ENCODE data around the gene STK10. TPM values are rescaled to one million over a fixed set of nuclear protein-coding genes. Genes with fewer than 3 reads are reported as not detected.
A peak's percentile ranks its signal among the peaks of the same experiment; 100 is the strongest.

The STK10 gene
- total RNA-seq, 3 donors from 2014 or later (not counting 1 experiment from before 2014, with no cell fraction given): 705 to 879 (median 783) TPM

DNA sequence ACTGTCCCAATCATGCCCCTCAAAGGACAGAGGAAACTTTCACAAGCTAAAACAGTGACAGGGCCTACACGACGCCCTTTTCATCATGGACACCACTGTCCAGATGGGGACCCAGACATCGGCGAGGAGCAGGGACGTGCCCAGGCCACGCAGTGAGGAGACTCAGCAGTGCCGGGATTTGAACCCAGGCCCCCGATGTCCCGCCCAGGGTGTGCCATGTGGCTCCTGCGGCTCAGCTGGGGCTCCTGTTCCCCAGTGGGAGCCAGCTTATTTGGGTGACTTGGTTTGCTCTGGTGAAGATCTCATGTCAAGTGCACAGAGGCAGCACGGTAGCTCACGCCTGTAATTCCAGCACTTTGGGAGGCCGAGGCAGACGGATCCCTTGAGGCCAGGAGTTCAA, 82.2 kb downstream of the STK10 start:
- no peak overlapping the region for H3K4me3 ChIP-seq (ENCODE audit: low read length)
- TF ChIP-seq CTCF (IDR thresholded peaks at IDR 0.05): no peak
- 96% methylated on average over 14 of the region's 14 CpGs for WGBS (ENCODE audit: insufficient coverage)
- Mint-ChIP-seq H3K9me3 (no peaks in the 10 kb centered on the region), H3K4me3 (peak overlapping the region; percentile 40), H3K4me1 (peaks cover 33 to 57% of the 10 kb centered on the region in 2 donors), H3K27ac (peak overlapping the region; percentile 54 to 70), H3K27me3 (ENCODE audit: low read depth in 2 of 2) (no peaks in the 10 kb centered on the region), H3K36me3 (no peaks in the 10 kb centered on the region)
- no peaks in the 10 kb centered on the region for H3K9me3 ChIP-seq (ENCODE audit: control insufficient read depth, insufficient read depth, low read length)
- ATAC-seq: no peak
- H3K4me1 ChIP-seq (ENCODE audit: control insufficient read depth, insufficient read depth, low read length): peaks cover 45% of the 10 kb centered on the region
- no peaks in the 10 kb centered on the region for H3K27me3 ChIP-seq (ENCODE audit: control insufficient read depth, insufficient read depth, low read length)
- no peak overlapping the region for H3K27ac ChIP-seq (ENCODE audit: low read length)
- intact Hi-C loops (cut with micrococcal nuclease): no loop called here
- peaks cover 75% of the 10 kb centered on the region for H3K36me3 ChIP-seq (ENCODE audit: control insufficient read depth, insufficient read depth, low read length)
- DNase-seq: no peak

DNA sequence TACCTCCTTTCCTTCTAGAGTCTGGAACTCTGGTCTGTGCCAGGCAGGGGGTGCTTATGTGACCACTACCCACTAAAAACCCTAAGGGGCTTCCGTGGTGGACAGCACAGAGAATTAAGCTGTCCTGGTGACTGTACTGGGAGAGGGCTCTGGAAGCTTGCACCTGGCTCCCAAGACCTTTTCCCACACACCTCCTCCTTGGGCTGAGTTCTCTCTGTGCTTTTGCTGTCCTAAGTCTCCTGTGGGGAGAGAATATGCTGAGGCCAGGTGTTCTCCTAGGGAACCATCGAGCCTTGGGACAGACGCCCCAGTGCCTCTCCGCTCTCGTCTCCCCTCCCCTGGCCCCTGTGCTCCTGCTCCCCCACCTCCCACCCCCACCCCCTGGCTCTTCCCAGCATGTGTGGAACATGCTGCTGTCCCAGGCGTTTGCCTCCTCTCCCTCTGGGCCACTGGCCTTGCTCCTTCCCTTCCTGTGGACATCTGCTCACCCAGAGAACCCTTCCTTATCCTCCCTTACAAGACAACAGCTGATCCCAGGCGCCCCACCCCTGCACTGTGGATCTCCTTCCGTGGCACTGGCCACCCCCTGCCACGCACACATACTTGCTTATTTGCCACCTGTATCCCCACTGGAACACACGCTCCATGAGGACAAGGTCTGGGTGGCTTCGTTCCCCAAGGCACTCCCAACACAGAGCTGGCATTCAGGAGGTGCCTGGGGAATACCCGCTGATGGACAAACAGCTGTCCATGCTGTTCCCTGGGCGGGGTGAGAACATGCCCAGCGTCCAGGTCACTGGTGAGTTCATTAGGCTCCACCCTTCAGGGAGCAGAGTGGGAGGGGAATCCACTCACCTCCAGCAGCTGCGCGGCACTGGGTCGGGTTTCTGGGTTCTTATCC, 83.0 kb downstream of the STK10 start:
- H3K4me1 ChIP-seq (ENCODE audit: control insufficient read depth, insufficient read depth, low read length): peaks cover 37% of the 10 kb centered on the region
- intact Hi-C loops (cut with micrococcal nuclease): no loop called here
- H3K9me3 Mint-ChIP-seq: no peaks in the 10 kb centered on the region
- peaks cover 26 to 50% of the 10 kb centered on the region in 2 donors for H3K4me1 Mint-ChIP-seq
- peaks cover 78% of the 10 kb centered on the region for H3K36me3 ChIP-seq (ENCODE audit: control insufficient read depth, insufficient read depth, low read length)
- 98% methylated on average over 17 of the region's 17 CpGs for WGBS (ENCODE audit: insufficient coverage)
- H3K4me3 Mint-ChIP-seq: no peak overlapping the region
- H3K36me3 Mint-ChIP-seq: no peaks in the 10 kb centered on the region
- H3K27me3 ChIP-seq (ENCODE audit: control insufficient read depth, insufficient read depth, low read length): no peaks in the 10 kb centered on the region
- no peak overlapping the region for H3K27ac ChIP-seq (ENCODE audit: low read length)
- H3K27me3 Mint-ChIP-seq (ENCODE audit: low read depth in 2 of 2): no peaks in the 10 kb centered on the region
- H3K4me3 ChIP-seq (ENCODE audit: low read length): no peak overlapping the region
- TF ChIP-seq CTCF (IDR thresholded peaks at IDR 0.05): no peak
- no peaks in the 10 kb centered on the region for H3K9me3 ChIP-seq (ENCODE audit: control insufficient read depth, insufficient read depth, low read length)
- no peak for ATAC-seq
- H3K27ac Mint-ChIP-seq: peak overlapping the region; percentile 54 to 70
- no peak for DNase-seq

DNA sequence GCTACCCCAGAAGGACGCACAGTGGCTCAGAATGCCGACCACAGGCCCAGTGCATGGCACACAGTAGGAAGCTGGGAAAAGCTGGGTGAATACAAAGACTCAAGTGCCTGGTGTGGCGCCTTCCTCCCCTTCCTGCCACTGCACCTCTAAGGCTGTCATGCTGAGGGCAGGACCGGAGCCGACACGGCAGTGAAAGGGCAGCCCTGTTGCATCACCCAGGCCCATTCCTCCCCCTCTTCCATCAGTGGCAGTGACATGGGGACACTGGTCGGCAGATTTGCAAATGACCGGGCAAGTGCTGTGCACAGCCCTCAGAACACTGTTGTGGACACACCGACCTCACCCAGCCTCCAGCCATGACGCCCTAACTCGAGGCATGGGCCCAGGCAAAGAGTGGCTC, 84.0 kb downstream of the STK10 start:
- H3K27me3 ChIP-seq (ENCODE audit: control insufficient read depth, insufficient read depth, low read length): no peaks in the 10 kb centered on the region
- intact Hi-C loops (cut with micrococcal nuclease): no loop called here
- no peak overlapping the region for H3K4me3 ChIP-seq (ENCODE audit: low read length)
- Mint-ChIP-seq H3K4me3 (no peak overlapping the region), H3K9me3 (no peaks in the 10 kb centered on the region), H3K27me3 (ENCODE audit: low read depth in 2 of 2) (no peaks in the 10 kb centered on the region), H3K36me3 (no peaks in the 10 kb centered on the region), H3K4me1 (peaks cover 16 to 41% of the 10 kb centered on the region in 2 donors), H3K27ac (peak overlapping the region; percentile 38 to 50)
- peaks cover 27% of the 10 kb centered on the region for H3K4me1 ChIP-seq (ENCODE audit: control insufficient read depth, insufficient read depth, low read length)
- no peaks in the 10 kb centered on the region for H3K9me3 ChIP-seq (ENCODE audit: control insufficient read depth, insufficient read depth, low read length)
- TF ChIP-seq CTCF (IDR thresholded peaks at IDR 0.05): no peak
- H3K27ac ChIP-seq (ENCODE audit: low read length): no peak overlapping the region
- no peak for ATAC-seq
- WGBS (ENCODE audit: insufficient coverage): 94% methylated on average over 11 of the region's 11 CpGs
- no peak for DNase-seq
- peaks cover 79% of the 10 kb centered on the region for H3K36me3 ChIP-seq (ENCODE audit: control insufficient read depth, insufficient read depth, low read length)
